HG03095 (cell line): ENCODE measurements around the gene PTBP3.
"Not testable (repeated sequence)": the region's sequence is repeated elsewhere in the genome, so short reads cannot be mapped to it uniquely, and the experiment has no call there.

Source experiments
- ATAC-seq: cut with Tn5 transposase; IDR thresholded peaks from one replicate; pipeline ENCODE4 v1.9.1; 2021; ENCODE audit warnings: moderate library complexity; ENCODE audit not compliant: unreplicated experiment

The PTBP3 gene

DNA sequence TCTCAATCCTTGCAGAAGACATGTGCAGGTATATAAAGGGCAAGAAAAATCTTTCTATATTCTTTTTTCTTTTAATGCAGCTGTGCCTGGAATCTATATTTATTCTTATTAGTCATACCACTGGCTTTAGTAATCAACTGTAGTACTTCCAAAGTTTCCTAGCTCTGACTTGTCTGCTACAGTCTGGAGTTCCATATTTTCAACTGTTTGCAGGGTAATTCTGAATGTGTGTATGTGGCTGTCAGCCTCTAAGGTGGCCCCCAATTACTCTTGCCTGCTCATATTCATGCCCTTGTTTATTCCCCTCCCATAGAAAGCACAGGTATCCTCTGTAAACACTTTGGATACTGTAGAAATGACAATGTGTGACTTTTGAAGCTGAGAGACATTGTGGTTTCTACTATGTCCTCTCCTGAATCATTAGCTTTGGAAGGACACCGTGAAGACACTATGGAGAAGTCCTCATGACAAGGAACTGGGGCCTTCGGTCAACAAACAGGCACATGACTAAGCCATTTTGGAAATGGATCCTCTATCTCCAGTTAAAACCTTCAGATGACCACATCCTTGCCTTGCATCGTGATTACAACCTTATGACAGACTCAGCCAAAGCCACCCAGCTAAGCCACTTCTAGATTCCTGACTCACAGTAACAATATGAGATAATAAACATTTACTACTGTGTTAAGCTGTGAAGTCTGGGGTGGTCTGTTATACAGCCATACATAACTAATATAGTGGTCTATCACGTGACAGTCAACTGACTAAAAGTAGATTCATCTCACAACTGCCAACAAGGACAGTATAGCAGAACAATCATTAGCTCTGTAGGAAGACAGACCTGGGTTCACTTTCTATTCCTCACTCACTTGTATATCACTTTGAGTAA lies 108.8 kb downstream of the PTBP3 start:
- no peak for ATAC-seq

DNA sequence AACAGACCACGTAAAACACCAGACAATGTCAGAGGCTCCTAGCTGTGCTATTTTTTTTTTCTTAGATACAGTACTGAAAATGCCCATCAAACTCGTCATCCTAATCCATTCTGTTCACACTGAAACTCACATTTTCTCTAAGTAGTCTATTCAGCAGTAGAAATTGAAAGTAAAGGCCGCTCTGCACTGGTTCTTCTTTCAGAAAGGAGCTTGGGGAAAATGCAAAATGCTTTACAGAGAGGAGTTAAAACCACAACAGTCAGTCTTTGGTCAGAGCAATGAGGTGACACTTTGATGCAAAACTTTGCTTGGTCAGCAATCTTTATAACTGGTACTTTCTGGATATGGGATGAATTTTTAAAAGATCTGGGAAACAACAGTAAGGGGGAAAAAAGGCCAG lies 114.5 kb downstream of the PTBP3 start:
- ATAC-seq = peak; percentile 89

DNA sequence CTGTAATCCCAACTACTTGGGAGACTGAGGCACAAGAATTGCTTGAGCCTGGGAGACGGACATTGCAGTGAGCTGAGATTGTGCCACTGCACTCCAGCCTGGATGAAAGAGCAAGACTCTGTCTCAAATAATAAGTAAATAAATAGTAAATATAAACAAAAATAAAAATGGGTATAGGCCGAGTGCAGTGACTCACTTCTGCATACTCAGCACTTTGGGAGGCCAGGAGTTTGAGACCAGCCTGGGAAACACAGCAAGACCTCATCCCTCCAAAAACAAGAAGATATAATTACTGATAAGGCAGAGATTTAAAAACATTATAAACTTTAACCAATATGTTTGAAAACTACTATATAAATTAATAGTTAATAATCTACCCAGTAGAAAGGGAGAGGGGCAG lies 120.5 kb downstream of the PTBP3 start:
- ATAC-seq = no peak

DNA sequence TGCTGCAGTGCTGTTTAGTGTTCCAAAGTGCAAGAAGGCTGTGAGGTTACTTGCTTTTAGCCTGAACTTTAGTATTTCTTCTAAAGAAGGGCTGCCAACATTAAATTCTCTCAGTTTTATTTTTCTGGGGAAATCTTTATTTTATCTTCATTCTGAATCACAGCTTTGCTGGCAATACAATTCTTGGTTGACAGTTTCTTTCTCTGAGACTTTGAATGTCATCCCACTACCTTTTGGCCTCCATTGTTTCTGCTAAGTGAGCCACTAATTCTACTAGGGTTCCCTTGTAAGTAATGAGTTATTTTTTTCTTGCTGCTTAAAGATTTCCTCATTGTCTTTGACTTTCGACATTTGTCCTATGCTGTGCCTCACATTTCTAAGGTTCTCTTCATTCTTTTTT lies 126.0 kb downstream of the PTBP3 start:
- ATAC-seq = no peak

DNA sequence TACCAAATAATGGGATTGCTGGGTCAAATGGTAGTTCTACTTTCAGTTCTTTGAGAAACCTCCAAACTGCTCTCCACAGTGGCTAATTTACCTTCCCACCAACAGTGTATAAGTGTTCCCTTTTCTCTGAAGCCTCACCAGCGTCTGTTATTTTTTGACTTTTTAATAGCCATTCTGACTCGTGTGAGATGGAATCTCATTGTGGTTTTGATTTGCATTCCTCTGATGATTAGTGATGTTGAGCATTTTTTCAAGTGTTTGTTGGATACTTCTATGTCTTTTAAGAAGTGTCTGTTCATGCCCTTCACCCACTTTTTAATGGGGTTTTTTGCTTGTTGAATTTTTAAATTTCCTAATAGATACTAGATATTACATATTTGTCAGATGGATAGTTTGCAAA lies 129.9 kb downstream of the PTBP3 start:
- no peak for ATAC-seq

DNA sequence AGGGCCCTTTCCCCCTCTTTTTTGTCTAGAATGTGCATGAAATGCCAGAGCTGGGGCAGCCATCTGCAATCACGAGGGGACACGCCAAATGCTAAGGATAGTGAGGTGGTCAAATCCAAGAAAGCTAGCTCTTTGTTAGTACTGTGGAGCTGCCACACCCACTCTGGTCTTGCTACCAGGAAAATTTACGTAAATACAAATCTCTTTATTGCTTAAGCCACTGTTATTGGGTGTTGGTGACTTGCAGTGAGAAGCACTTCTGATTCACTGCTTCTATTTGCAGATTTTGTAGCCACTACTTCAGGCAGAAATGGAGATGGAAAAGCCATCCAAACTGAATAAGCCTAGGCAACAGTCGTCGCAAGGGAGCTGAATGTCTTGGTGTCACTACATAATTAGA lies 132.7 kb downstream of the PTBP3 start:
- no peak for ATAC-seq

DNA sequence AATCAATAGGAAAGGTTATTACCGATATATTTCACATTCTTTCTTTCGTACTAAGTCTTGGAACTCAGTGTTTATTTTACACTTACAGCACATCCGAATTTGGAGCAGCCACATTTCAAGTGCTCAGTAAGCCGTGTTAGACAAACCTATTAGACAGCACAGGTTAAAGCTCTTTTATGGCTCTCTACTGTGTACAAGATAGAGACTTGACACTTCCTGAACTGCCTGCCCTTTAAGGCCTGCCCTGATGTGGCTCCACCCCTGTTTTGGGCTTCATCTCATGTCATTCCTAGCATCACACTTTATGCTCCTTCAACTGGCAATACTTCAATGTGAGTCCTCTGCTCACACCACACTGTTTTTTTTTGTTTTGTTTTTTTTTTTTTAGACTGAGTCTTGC lies 134.8 kb downstream of the PTBP3 start:
- ATAC-seq = no peak

DNA sequence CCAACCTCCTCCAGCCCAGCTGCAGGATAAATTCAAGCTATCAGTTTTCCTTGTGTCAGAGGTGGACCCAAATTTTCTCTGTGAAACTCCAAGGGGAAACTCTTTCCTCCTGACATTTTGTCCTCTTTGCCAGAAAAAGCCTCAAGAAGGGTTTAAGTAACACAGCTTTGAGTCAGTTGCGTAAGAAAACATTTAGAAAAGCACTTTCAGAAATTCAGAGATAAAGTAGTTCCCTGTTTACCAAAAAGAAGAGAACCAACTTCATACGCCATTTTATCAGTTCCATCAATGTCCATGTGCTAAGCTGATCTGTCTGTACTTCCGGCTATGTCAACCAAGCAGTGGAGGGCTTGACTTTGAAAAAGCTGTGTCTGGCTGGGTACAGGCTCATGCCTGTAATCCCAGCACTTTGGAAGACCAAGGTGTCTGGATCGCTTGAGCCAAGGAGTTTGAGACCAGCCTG lies 138.4 kb downstream of the PTBP3 start:
- ATAC-seq = no peak

DNA sequence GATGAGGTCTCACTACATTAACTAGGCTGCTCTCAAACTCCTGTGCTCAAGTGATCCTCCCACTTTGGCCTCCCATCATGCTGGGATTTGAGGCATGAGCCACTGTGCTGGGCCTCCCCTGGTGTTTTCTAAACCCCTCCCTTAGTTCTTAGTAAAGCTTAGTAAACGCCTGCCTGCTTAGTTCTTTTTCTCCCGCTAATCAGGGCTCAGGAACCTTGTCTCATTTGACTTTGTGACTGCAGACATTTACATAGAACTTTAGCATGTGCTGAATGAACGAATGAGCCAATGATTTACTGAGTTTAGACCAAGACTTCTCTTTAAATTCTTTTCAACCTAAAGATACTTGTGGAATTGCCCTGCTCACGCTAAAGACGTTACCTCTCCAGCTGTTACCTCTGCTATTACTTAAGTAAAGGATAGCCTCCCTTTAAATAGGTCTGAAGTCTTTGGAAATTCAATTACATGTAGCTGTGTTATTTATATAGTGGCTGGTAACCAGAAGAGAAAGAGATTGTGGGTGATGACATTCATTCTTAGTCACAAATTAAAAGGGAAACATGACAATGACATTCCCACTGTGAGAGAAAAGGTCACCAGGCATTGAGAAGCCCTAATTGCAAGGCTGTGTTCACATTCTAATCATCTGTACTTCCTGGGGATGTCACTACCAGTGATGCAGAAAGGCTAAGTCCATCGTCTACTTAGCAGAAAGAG lies 139.7 kb downstream of the PTBP3 start:
- no peak for ATAC-seq

DNA sequence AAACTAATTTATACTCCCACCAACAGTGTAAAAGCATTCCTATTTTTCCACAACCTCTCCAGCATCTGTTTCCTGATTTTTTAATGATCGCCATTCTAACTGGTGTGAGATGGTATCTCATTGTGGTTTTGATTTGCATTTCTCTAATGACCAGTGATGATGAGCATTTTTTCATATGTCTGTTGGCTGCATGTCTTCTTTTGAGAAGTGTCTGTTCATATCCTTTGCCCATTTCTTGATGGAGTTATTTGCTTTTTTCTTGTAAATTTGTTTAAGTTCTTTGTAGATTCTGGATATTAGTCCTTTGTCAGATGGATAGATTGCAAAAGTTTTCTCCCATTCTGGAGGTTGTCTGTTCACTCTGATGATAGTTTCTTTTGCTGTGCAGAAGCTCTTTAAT lies 143.1 kb downstream of the PTBP3 start:
- not testable (repeated sequence) for ATAC-seq

DNA sequence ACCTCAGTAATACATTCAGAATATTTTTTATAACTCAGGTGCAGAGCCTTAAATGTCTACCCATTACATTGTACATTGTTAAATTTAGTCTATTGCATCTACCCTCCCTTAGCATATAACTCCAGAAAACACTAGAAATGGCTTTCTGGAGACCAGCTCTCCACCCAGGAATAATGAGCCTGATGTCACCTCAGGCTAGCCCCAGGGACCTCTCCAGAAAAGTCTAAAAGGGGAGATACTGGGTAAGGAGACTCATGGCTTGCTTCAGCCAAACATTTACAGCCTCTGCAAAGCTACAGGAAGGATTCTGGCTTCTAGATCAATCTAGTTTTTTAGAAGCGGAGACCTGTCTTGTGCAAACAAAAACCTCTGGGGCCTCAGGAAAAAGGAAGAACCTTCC lies 144.5 kb downstream of the PTBP3 start:
- ATAC-seq = no peak

DNA sequence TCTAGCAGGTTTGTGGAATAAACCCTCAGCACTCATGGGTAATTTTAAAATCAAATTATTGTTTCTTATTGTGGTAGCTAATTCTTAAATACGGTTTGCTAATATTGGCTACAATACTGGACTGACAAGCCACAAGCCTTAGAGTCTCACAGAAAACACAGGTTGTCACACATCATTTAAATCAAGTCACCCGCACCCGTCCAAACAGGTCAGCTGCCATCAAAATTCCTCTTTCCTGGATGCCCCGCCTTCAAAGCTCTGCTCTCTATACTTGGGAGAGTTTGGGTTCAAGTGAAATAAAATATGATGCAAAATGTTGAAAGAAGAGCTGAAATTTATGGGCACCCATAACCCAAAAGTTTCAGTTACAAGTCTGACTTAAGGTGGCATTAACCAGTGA lies 146.0 kb downstream of the PTBP3 start:
- ATAC-seq = no peak

DNA sequence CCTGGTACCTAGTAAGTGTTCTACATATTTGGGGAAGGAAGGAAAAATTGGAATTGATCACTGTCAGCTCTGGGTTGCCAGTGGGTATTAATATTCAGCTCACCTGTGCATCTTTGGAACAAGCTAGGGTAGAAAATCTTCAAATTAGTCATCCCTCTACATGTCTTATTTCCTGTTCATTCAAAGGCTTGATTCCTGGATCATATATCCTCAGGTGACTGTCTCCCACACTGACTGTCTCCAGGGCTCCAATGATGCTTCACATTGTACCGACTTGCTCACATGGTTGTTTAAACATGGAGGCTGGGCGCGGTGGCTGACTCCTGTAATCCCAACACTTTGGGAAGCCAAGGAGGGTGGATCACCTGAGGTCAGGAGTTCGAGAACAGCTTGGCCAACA lies 146.7 kb downstream of the PTBP3 start:
- no peak for ATAC-seq

DNA sequence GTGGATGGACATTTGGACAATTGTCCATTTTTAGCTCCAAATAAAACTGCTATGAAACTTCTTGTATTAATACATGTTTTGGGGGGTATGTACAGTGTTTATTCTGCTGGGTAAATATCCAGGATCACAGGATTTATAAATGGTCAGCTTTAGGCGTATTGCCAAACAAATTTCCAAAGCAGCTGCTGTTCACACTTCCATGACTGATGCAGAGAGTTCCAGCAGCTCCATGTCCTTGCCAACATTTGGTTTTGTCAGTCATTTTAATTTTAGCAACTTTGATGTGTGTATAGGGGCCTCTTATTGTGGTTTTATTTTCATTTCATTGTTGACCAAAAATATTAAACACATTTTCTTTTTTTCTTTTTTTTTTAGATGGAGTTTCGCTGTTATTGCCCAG lies 148.5 kb downstream of the PTBP3 start:
- ATAC-seq = no peak

DNA sequence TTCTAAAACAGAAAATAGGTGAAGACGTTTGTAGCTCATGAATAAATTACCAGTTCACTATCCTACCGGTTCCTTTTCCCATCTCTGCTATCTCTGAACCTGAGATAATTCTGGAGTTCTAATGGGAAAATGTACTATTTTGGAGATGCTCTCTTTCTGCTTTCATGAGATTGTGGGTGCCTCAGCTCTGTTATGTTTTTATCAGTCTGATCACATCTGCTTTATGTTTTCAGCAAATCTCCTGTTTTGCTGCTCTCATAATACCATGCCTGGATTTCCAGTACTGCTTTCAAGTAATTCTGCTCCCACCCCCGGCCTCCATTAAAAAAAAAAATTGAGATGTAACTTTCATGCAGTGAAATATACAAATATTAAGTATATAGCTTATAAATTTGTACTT lies 149.2 kb downstream of the PTBP3 start:
- ATAC-seq = no peak

DNA sequence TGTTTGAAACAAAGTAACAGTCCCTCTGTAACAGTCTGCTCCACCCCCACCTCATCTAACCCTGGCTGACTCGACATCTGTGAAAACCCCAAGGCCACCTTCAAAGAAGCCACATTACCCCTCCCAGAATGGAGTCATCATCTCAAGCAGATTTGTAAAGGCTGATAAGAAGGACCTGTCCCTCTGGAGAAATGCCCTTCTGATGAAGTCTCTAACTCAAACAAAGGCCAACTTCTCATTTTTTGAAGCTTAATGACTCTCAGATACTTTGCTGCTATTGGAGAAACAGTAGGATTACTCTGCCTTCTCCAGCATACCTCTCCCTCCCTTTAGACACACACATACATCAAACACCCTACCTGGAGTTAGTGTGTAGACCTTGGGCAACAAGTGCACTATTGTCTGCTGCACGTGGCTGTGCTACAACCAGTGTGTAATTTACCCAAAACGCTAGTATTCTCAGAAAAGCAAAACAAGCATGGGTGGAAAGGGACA lies 153.0 kb downstream of the PTBP3 start:
- ATAC-seq = no peak

DNA sequence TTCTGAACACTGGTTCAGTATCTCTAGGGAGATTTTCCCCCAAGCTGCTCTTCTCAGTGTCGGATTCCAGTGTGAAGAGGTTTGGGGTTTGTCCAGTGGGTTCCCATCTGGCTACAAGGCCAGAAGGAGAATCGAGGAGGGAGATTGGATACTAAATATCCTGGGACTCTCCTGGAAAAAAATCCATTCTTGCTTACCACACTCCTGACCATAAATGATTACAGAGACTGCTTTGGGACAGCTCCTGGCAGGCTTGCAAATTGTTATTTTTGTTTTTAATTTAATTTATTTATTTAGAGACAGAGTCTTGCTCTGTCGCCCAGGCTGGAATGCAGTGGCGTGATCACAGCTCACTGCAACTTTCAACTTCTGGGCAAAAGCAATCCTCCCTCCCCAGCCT lies 153.6 kb downstream of the PTBP3 start:
- no peak for ATAC-seq

DNA sequence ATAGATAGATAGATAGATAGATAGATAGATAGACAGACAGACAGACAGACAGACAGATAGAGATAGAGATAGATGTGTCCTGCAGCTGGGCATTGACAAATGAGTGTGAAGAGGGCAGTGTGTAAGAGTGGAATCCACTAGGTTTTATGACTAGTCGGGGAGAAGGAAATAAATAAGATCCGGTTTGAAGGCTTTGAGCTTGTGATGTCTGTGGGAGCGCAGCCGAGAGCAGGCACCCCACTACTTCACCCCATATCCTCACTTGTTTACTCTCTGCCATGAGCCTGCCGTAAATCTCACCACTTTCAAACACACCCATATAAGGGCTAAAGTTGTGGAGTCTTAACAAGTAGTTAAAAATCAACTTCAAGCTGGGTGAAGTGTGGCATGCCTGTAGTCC lies 156.9 kb downstream of the PTBP3 start:
- no peak for ATAC-seq

DNA sequence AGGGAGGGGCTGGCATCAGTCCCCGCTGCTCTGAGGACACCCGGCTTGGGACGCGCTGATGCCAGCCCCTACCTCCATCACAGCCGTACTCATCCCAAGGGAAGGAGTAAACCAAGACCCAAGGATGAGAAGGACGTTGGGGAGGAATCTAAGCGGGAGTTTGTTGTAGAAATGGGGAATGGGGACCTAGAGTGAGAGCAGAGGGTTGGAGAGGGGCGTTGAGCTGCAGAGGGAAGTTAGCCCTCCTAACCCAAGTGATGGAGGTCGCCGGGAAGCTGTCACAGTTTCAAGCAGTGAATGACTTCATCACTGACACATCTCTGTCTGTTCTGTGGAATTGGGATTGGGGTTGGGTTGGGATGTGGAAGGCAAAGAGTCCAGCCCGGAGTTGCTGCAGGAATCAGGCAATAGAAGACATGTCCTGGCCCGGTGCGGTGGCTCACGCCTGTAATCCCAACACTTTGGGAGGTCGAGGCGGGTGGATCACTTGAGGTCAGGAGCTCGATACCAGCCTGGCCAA lies 157.6 kb downstream of the PTBP3 start:
- ATAC-seq = no peak

DNA sequence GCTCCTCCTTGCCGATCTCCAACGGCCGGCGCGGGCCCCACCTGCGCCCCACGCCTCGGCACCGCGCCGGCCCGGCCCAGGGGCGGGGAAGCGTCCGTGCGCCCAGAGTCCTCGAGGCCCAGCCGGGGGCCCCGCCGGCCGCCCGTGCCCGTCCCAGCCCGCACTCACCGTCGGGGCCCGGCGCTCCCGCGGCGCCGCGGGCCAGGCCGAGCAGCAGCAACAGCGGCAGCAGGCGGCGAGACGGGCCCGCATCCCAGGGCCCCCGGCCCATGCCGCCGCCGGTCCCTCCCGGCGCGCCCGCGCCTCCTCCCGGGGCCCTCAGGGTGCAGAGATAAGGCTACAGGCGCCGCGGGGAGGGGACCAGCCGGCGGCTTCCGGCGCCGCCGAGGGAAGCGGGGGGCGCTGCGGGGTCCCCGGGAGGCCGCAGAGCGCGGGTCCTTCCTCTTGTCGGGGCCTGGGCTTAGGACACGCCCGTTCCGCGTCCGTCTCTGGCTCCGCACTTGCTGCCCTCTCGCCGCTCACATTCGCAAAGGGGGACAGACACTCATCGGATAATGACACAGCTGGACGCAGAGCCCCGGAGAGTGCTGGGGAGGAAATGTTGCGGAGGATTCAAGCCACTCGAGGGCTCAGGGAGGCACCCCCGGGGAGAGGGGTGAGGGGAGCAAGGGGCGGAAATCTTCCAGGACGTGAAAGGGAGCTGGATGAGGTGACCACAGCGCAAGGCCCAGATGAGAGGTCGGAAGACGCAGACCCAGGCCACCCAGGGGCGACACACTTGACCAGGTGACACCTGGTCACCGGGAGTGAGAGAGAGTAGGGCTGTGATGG lies 158.2 kb downstream of the PTBP3 start, which contains the start of gene SUSD1:
Gene SUSD1 (minus strand): TSS at position 333 of the 831 bp plus-strand sequence. CDS start 62 bp downstream, at position 271.
- peak; percentile 48 for ATAC-seq
